Activated CD4-positive, alpha-beta T cell treated with anti-CD3 and anti-CD28 coated beads, Interleukin-2, Interleukin-4, amounts not matched to agents 100 ng/mL and 50 ng/mL, durations not matched to agents 16 hours and 8 hours (primary cell): ENCODE data around the gene CFAP58.
"Not testable (repeated sequence)": the region's sequence is repeated elsewhere in the genome, so short reads cannot be mapped to it uniquely, and the experiment has no call there.

ENCODE experiments used
- DNase-seq: peaks from one replicate; pipeline ENCODE4 v3.0.0-alpha.2; 2020; ENCODE audit warnings: low spot score

Gene CFAP58

GRCh38 chr10:104437226-104437625, 83.6 kb downstream of the CFAP58 start:
- DNase-seq = no peak

- DNase-seq = no peak
These were observed 86.6 kb downstream of the CFAP58 start for GRCh38 chr10:104440221-104440620.

- DNase-seq = no peak
These were observed 87.8 kb downstream of the CFAP58 start for GRCh38 chr10:104441329-104442000.

GRCh38 chr10:104445359-104445758, 91.7 kb downstream of the CFAP58 start:
- no peak for DNase-seq

GRCh38 chr10:104446151-104446550, 92.5 kb downstream of the CFAP58 start:
- no peak for DNase-seq

GRCh38 chr10:104447331-104447730, 93.7 kb downstream of the CFAP58 start:
- DNase-seq = no peak

- DNase-seq = no peak
These were observed 94.3 kb downstream of the CFAP58 start for GRCh38 chr10:104447906-104448305.

- no peak for DNase-seq
These were observed 95.8 kb downstream of the CFAP58 start for GRCh38 chr10:104449391-104449790.

GRCh38 chr10:104450490-104450889, 96.9 kb downstream of the CFAP58 start:
- no peak for DNase-seq

GRCh38 chr10:104450954-104451353, 97.3 kb downstream of the CFAP58 start:
- DNase-seq = no peak

- no peak for DNase-seq
These were observed 99.3 kb downstream of the CFAP58 start for GRCh38 chr10:104452977-104453376.

GRCh38 chr10:104456802-104457542, 103.3 kb downstream of the CFAP58 start:
- DNase-seq = no peak

GRCh38 chr10:104457543-104457828, 103.9 kb downstream of the CFAP58 start:
- DNase-seq = no peak

GRCh38 chr10:104465575-104465974, 111.9 kb downstream of the CFAP58 start:
- not testable (repeated sequence) for DNase-seq

- DNase-seq = not testable (repeated sequence)
These were observed 115.2 kb downstream of the CFAP58 start for GRCh38 chr10:104468818-104469217.

- DNase-seq = no peak
These were observed 118.9 kb downstream of the CFAP58 start for GRCh38 chr10:104472505-104472904.

GRCh38 chr10:104472957-104473745, 119.5 kb downstream of the CFAP58 start:
- no peak for DNase-seq

- DNase-seq = no peak
These were observed 124.7 kb downstream of the CFAP58 start for GRCh38 chr10:104478380-104478779.

GRCh38 chr10:104479906-104480593, 126.4 kb downstream of the CFAP58 start:
- DNase-seq = no peak

GRCh38 chr10:104480797-104481196, 127.2 kb downstream of the CFAP58 start:
- no peak for DNase-seq

GRCh38 chr10:104483582-104483981, 129.9 kb downstream of the CFAP58 start:
- no peak for DNase-seq

GRCh38 chr10:104485632-104486031, 132.0 kb downstream of the CFAP58 start:
- DNase-seq = no peak
